GM19035 (cell line): ENCODE measurements around the gene DSC1.
"Not testable (repeated sequence)": the region's sequence is repeated elsewhere in the genome, so short reads cannot be mapped to it uniquely, and the experiment has no call there.

Source experiments
- ATAC-seq: cut with Tn5 transposase; IDR thresholded peaks from one replicate; pipeline ENCODE4 v1.9.1; 2021; ENCODE audit not compliant: unreplicated experiment

The DSC1 gene

GRCh38 chr18:31177369-31177768, 14.7 kb upstream of the DSC1 start:
- ATAC-seq, result not testable (repeated sequence)

DNA sequence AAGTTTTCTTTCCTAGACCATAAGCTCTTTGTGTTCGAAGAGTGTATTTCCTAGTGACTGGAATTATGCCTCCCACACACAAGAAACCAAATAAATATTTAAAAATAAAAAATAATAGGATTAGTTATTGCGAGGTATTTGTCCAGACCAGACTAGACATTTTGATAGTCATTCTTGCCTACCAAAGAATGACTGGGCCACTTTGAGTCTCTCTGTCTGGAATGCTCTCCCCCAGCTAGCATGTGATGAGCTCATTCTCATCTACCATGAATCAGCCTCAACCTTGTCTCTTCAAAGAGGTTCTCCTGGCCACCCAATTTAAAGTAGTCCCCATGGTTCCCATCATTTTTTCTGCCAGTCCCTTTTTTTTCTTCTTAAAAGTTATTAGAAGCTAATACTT, 13.9 kb upstream of the DSC1 start:
- no peak for ATAC-seq

- no peak for ATAC-seq
Observed at GRCh38 chr18:31171144-31171839, 8.6 kb upstream of the DSC1 start.

GRCh38 chr18:31170335-31170734, 7.7 kb upstream of the DSC1 start:
- no peak for ATAC-seq

GRCh38 chr18:31162419-31162793, 250 bp downstream of the DSC1 start:
- no peak for ATAC-seq

DNA sequence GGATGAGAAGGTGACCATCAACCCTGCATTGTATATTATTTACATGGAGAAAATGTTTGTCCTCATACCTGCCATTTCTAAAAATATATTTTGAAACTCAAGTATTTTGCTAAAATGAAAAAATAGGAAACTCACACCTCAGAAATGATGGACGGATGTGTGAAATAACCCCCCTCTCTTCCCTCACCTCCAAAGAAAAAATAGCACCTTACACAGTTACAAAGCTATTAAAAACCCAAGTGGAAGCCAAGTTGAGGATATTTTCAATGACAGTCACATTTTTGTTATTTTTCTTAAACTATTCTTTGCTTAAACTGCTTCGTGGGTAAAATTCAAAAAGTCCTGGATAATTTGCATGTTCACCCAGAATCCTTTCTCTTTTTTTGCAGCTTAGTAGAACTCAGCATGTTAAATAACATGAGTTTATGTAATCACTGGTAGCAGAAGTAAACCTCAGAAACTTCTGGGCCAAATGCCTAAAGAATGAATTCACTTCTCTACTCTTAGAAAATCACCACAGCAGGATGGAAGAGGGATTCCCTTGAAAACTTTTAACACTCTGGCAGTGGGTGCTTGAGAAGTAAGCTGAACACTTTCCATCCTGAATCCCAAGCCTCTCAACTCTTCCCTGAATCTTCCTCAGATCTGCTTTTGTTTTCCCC, 768 bp downstream of the DSC1 start:
- no peak for ATAC-seq

DNA sequence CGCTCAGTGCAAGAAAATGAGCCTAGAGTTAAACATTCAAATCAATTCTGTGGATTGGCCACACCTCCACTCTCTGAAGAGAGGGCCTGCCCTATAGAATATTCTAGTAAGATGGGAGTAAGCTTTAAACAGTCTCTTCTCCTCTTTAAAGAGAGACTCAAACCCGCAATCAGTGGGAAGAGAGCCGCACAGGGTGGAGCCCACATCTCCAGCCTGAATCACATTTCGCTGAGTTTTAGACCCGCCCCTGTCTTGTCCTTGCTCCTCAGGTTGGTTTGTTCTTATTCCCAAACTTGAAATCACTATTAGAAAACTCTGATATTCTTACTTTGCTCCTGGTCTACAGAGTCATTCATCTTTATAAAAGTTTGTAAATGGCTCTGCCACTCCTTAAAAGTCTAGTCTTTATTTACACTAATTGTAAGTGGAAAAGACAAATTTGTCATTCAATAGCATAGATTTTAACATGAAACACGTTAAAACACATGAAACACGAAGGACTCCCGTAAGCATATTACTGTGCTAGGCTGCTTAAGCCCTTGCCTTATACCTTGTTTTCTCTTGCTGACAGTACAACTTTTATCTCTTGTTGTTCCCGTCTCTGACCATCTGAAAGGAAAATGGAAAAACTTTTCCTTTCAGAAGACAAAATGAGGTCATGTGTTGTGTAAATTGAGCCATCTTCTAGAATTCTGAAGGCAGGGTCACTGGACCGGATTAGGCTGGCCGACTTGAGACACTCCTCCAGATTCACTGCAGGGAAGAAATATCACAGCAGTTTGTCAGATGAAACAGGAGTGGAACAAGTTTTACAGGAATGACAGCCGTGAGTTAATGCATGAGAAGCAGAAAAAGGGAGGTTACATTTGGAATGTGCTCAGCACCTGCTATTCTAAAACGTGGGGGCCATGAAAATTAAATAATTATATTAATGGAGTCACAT, 5.6 kb downstream of the DSC1 start:
- ATAC-seq, result no peak

DNA sequence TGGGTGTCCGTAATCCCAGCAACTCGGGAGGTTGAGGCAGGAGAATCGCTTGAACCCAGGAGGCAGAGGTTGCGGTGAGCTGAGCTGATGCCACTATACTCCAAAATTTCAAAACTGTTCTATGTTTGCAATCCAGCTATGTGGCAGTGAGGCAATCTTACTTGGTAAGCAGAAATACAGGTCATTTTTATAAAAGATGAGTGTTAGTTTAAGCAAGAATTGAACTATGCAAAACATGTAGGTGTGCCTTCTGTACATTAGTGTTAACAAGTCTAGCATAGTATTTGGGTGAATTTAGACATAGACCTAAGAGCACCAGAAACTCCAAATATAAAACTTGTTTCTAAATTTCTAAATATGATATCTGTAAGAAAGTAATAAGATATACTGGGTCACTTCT, 7.2 kb downstream of the DSC1 start:
- ATAC-seq, result no peak

DNA sequence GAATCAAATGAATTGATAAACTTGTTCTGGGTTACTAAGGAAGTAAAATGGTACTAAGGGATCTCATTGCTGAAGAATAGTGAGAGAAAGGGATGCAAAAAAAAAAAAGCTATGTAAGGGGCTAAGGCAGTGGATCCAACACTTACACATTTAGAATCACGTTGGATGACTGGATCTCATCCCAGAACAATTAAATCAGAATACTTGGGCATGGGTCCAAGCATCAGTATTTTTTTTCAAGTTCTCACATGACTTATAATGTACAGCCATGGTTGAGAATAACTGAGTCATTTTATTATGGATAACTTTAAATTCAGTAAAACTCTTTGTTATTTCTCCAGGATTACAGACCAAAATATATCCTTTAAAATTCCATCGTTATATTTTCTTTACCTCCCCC, 8.5 kb downstream of the DSC1 start:
- no peak for ATAC-seq

GRCh38 chr18:31149351-31149750, 13.3 kb downstream of the DSC1 start:
- ATAC-seq, result no peak

- no peak for ATAC-seq
Observed at GRCh38 chr18:31148600-31148999, 14.1 kb downstream of the DSC1 start.

DNA sequence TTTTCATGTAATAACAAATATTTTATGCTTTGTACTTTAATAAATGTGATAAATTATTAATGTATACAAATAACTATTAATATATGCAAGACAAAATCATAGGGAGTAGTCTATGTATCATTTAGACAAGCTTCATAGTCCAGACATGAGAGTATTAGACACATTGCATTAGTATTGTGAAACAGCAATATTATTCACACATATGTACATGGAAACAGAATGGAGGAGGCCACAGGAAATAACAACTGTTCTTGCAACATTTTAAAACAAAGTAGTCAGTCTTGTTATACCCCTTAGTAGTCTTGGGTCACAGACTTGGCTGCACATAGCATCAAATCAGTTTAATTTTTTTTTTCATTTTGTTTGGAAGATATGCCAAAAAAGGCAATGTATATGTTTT, 15.8 kb downstream of the DSC1 start:
- no peak for ATAC-seq

GRCh38 chr18:31143025-31143424, 19.6 kb downstream of the DSC1 start:
- no peak for ATAC-seq

- no peak for ATAC-seq
Observed at GRCh38 chr18:31138709-31139108, 23.9 kb downstream of the DSC1 start.

GRCh38 chr18:31134988-31135529, 27.6 kb downstream of the DSC1 start:
- ATAC-seq, result no peak

GRCh38 chr18:31129398-31130115, 33.1 kb downstream of the DSC1 start:
- no peak for ATAC-seq

DNA sequence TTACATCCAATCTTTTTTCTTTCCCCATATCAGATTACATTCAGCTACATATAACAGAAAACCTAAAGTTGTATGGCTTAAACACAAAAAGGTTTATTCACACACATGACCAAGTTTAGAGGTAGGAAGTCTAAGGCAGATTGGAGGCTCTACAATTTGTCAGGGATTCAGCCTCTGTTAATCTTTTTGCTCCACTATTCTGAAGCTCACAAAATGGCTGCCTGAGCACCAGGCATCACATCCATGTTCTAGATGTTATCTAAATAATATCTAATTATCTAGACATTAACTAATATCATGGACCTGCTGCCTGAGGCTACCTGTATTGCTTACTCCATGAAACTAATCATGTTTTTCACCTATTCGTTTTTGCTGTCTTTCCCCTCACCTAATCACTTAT, 36.8 kb downstream of the DSC1 start:
- ATAC-seq, result no peak

GRCh38 chr18:31123125-31123524, 39.5 kb downstream of the DSC1 start:
- not testable (repeated sequence) for ATAC-seq

DNA sequence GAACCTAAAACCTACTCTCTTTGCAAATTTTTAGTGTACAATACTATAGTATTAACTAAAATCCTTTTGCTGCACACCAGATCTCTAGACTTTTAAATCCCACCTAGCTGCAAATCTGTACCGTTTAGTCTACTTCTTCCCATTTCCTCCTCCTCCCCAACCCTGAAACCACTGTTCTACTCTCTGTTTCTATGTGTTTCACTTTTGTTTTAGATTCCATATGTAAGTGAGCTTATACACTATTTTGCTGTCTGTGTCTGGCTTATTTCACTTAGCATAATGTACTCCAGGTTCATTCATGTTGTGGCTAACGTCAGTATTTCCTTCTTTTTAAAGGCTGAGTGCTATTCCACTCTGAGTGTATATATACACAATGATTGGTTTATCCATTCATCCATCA, 42.1 kb downstream of the DSC1 start:
- no peak for ATAC-seq

GRCh38 chr18:31116853-31117595, 45.6 kb downstream of the DSC1 start:
- ATAC-seq, result no peak
